Natural killer cell treated with Interleukin-12 subunit alpha and Interleukin-12 subunit beta and Interleukin-15 and Interleukin-18, amount 100 ng/mL, for 72 hours (primary cell): ENCODE results near the gene MSI2. TPM values are rescaled to one million over a fixed set of nuclear protein-coding genes. Genes with fewer than 3 reads are reported as not detected.

ENCODE experiments used
- ATAC-seq, 2 donors: fragments of 150-1000 bp; cut with Tn5 transposase in 1 of 2; sonication (Bioruptor Pico), chemical (Tn5 transposase) in 1 of 2; 2 replicates each; pipeline ENCODE4 v1.10.0; 2021
- DNase-seq: peaks from one replicate; pipeline ENCODE4 v3.0.0; 2022; ENCODE audit warnings: low spot score
- H3K27ac Mint-ChIP-seq, 2 donors: 1 replicate in 1 of 2; 2 replicates in 1 of 2; pipeline ENCODE4 v1.8.0; 2022; ENCODE audit warnings: mixed read lengths in 2 of 2, mild to moderate bottlenecking in 1 of 2, moderate library complexity in 1 of 2
- H3K27me3 Mint-ChIP-seq, 2 donors: 1 replicate in 1 of 2; 2 replicates in 1 of 2; pipeline ENCODE4 v1.8.0; 2022; ENCODE audit warnings: mixed read lengths in 2 of 2
- H3K36me3 Mint-ChIP-seq: one replicate; pipeline ENCODE4 v1.8.0; 2022; ENCODE audit warnings: mixed read lengths
- H3K4me1 Mint-ChIP-seq, 2 donors: 1 replicate in 1 of 2; 2 replicates in 1 of 2; pipeline ENCODE4 v1.8.0; 2022; ENCODE audit warnings: low read depth in 2 of 2, mixed read lengths in 2 of 2, mild to moderate bottlenecking in 1 of 2
- H3K4me3 Mint-ChIP-seq: one replicate; pipeline ENCODE4 v1.8.0; 2022; ENCODE audit warnings: mixed read lengths
- H3K9me3 Mint-ChIP-seq: 2 replicates; pipeline ENCODE4 v1.8.0; 2022; ENCODE audit warnings: mixed read lengths
- total RNA-seq, 2 donors: library from RNA; stranded (reverse); gene quantifications; one replicate each; pipeline ENCODE4 v1.2.3, GENCODE V29; 2022

MSI2 gene
- total RNA-seq, 2 donors from 2014 or later = 51.3 to 126 TPM

GRCh38 chr17:57465610-57466009 is 209.3 kb downstream of the MSI2 start:
- Mint-ChIP-seq H3K27me3 (peaks cover 0 to 27% of the 10 kb centered on the region in 2 donors), H3K27ac (peak overlapping the region; percentile 92 to 93), H3K9me3 (no peaks in the 10 kb centered on the region), H3K36me3 (peaks cover 5% of the 10 kb centered on the region), H3K4me3 (no peak overlapping the region), H3K4me1 (peaks cover 50 to 51% of the 10 kb centered on the region in 2 donors)
- DNase-seq (no peak), ATAC-seq (no peak)

- no peak for DNase-seq
- H3K9me3 Mint-ChIP-seq = no peaks in the 10 kb centered on the region
- peaks cover 45 to 47% of the 10 kb centered on the region in 2 donors for H3K4me1 Mint-ChIP-seq
- H3K4me3 Mint-ChIP-seq = no peak overlapping the region
- ATAC-seq = no peak
- H3K27me3 Mint-ChIP-seq = peaks cover 0 to 24% of the 10 kb centered on the region in 2 donors
- H3K36me3 Mint-ChIP-seq = peaks cover 5% of the 10 kb centered on the region
- no peak overlapping the region for H3K27ac Mint-ChIP-seq
Measured at GRCh38 chr17:57466017-57466471, 209.7 kb downstream of the MSI2 start.

GRCh38 chr17:57466521-57466920 is 210.2 kb downstream of the MSI2 start:
- no peak overlapping the region for H3K4me3 Mint-ChIP-seq
- peaks cover 41 to 42% of the 10 kb centered on the region in 2 donors for H3K4me1 Mint-ChIP-seq
- DNase-seq (no peak), ATAC-seq (no peak)
- peaks cover 0 to 22% of the 10 kb centered on the region in 2 donors for H3K27me3 Mint-ChIP-seq
- no peaks in the 10 kb centered on the region for H3K9me3 Mint-ChIP-seq
- H3K36me3 Mint-ChIP-seq = peaks cover 5% of the 10 kb centered on the region
- peak overlapping the region in 1 of 2 donors; percentile 2 for H3K27ac Mint-ChIP-seq

- Mint-ChIP-seq H3K36me3 (peaks cover 2% of the 10 kb centered on the region), H3K4me1 (peaks cover 34 to 35% of the 10 kb centered on the region in 2 donors), H3K4me3 (no peak overlapping the region), H3K9me3 (no peaks in the 10 kb centered on the region), H3K27ac (peak overlapping the region in 1 of 2 donors; percentile 2), H3K27me3 (peaks cover 0 to 17% of the 10 kb centered on the region in 2 donors)
- DNase-seq (no peak), ATAC-seq (no peak)
Measured at GRCh38 chr17:57467226-57467625, 210.9 kb downstream of the MSI2 start.

- Mint-ChIP-seq H3K9me3 (no peaks in the 10 kb centered on the region), H3K4me3 (no peak overlapping the region), H3K4me1 (peaks cover 28 to 29% of the 10 kb centered on the region in 2 donors), H3K36me3 (no peaks in the 10 kb centered on the region), H3K27ac (no peak overlapping the region), H3K27me3 (peaks cover 0 to 19% of the 10 kb centered on the region in 2 donors)
- DNase-seq = no peak
- no peak for ATAC-seq
Measured at GRCh38 chr17:57467801-57468200, 211.5 kb downstream of the MSI2 start.

- no peak for DNase-seq
- no peaks in the 10 kb centered on the region for H3K36me3 Mint-ChIP-seq
- H3K9me3 Mint-ChIP-seq = no peaks in the 10 kb centered on the region
- H3K27ac Mint-ChIP-seq = no peak overlapping the region
- ATAC-seq = no peak
- peaks cover 16 to 18% of the 10 kb centered on the region in 2 donors for H3K4me1 Mint-ChIP-seq
- peaks cover 0 to 21% of the 10 kb centered on the region in 2 donors for H3K27me3 Mint-ChIP-seq
- no peak overlapping the region for H3K4me3 Mint-ChIP-seq
Measured at GRCh38 chr17:57468932-57469775, 212.8 kb downstream of the MSI2 start.

- ATAC-seq (no peak), DNase-seq (no peak)
- H3K9me3 Mint-ChIP-seq = no peaks in the 10 kb centered on the region
- no peaks in the 10 kb centered on the region for H3K36me3 Mint-ChIP-seq
- H3K27ac Mint-ChIP-seq = no peak overlapping the region
- H3K4me3 Mint-ChIP-seq = no peak overlapping the region
- peaks cover 0 to 23% of the 10 kb centered on the region in 2 donors for H3K27me3 Mint-ChIP-seq
- H3K4me1 Mint-ChIP-seq = peaks cover 10 to 12% of the 10 kb centered on the region in 2 donors
Measured at GRCh38 chr17:57470906-57471305, 214.6 kb downstream of the MSI2 start.

- peaks cover 6 to 12% of the 10 kb centered on the region in 2 donors for H3K4me1 Mint-ChIP-seq
- no peak overlapping the region for H3K27ac Mint-ChIP-seq
- ATAC-seq (no peak), DNase-seq (no peak)
- H3K27me3 Mint-ChIP-seq = peaks cover 0 to 24% of the 10 kb centered on the region in 2 donors
- H3K4me3 Mint-ChIP-seq = no peak overlapping the region
- H3K36me3 Mint-ChIP-seq = no peaks in the 10 kb centered on the region
- no peaks in the 10 kb centered on the region for H3K9me3 Mint-ChIP-seq
Measured at GRCh38 chr17:57471868-57472368, 215.6 kb downstream of the MSI2 start.

GRCh38 chr17:57475796-57476195 is 219.5 kb downstream of the MSI2 start:
- ATAC-seq = no peak
- DNase-seq = no peak
- no peak overlapping the region for H3K4me3 Mint-ChIP-seq
- H3K27ac Mint-ChIP-seq = no peak overlapping the region
- H3K9me3 Mint-ChIP-seq = no peaks in the 10 kb centered on the region
- peaks cover 6 to 12% of the 10 kb centered on the region in 2 donors for H3K4me1 Mint-ChIP-seq
- no peaks in the 10 kb centered on the region for H3K36me3 Mint-ChIP-seq
- peaks cover 0 to 16% of the 10 kb centered on the region in 2 donors for H3K27me3 Mint-ChIP-seq

- Mint-ChIP-seq H3K36me3 (peaks cover 4% of the 10 kb centered on the region), H3K27me3 (peaks cover 0 to 18% of the 10 kb centered on the region in 2 donors), H3K9me3 (no peaks in the 10 kb centered on the region), H3K27ac (no peak overlapping the region), H3K4me3 (no peak overlapping the region), H3K4me1 (peaks cover 20 to 25% of the 10 kb centered on the region in 2 donors)
- DNase-seq (no peak), ATAC-seq (no peak)
Measured at GRCh38 chr17:57477522-57478362, 221.4 kb downstream of the MSI2 start.

- Mint-ChIP-seq H3K9me3 (no peaks in the 10 kb centered on the region), H3K27me3 (peaks cover 0 to 21% of the 10 kb centered on the region in 2 donors), H3K36me3 (peaks cover 4% of the 10 kb centered on the region), H3K27ac (peak overlapping the region in 1 of 2 donors; percentile 6), H3K4me3 (no peak overlapping the region), H3K4me1 (peaks cover 20 to 25% of the 10 kb centered on the region in 2 donors)
- ATAC-seq (no peak), DNase-seq (no peak)
Measured at GRCh38 chr17:57478478-57479250, 222.3 kb downstream of the MSI2 start.

GRCh38 chr17:57480438-57481196 is 224.3 kb downstream of the MSI2 start:
- no peak overlapping the region for H3K27ac Mint-ChIP-seq
- peaks cover 8 to 25% of the 10 kb centered on the region in 2 donors for H3K27me3 Mint-ChIP-seq
- no peak overlapping the region for H3K4me3 Mint-ChIP-seq
- H3K36me3 Mint-ChIP-seq = peaks cover 4% of the 10 kb centered on the region
- DNase-seq (no peak), ATAC-seq (peak in 1 of 2 donors; percentile 43)
- H3K9me3 Mint-ChIP-seq = no peaks in the 10 kb centered on the region
- peaks cover 36% of the 10 kb centered on the region in 2 donors for H3K4me1 Mint-ChIP-seq
